HEK293 (cell line): ENCODE results near the gene SP2.

ENCODE experiments used
- KLF9 ChIP-seq: fragments of 450-650 bp; formaldehyde crosslinking; IDR thresholded peaks from 2 replicates; pipeline ENCODE4 v1.5.1; 2016; ENCODE audit warnings: missing biosample characterization, missing genetic modification characterization, low read depth
- ZFHX2 ChIP-seq: fragments of 450-650 bp; formaldehyde crosslinking; conservative IDR thresholded peaks from 2 replicates; pipeline ENCODE4 v1.5.1; 2016; ENCODE audit warnings: missing biosample characterization, missing genetic modification characterization
- ZFP37 ChIP-seq: fragments of 450-650 bp; formaldehyde crosslinking; IDR thresholded peaks from 2 replicates; pipeline ENCODE4 v1.5.1; 2016; ENCODE audit warnings: missing biosample characterization, missing genetic modification characterization
- ZNF266 ChIP-seq: fragments of 450-650 bp; formaldehyde crosslinking; IDR thresholded peaks from 2 replicates; pipeline ENCODE4 v1.5.1; 2016; ENCODE audit warnings: missing biosample characterization, missing genetic modification characterization, low read depth
- ZNF416 ChIP-seq: fragments of 450-650 bp; formaldehyde crosslinking; IDR thresholded peaks from 2 replicates; pipeline ENCODE4 v1.5.1; 2016; ENCODE audit warnings: missing biosample characterization, missing genetic modification characterization
- ZNF473 ChIP-seq: fragments of 450-650 bp; formaldehyde crosslinking; IDR thresholded peaks from 2 replicates; pipeline ENCODE4 v1.5.1; 2017; ENCODE audit warnings: missing biosample characterization, missing genetic modification characterization
- ZNF488 ChIP-seq: fragments of 450-650 bp; formaldehyde crosslinking; IDR thresholded peaks from 2 replicates; pipeline ENCODE4 v1.5.1; 2016; ENCODE audit warnings: missing biosample characterization, missing genetic modification characterization
- ZNF76 ChIP-seq: fragments of 450-650 bp; formaldehyde crosslinking; IDR thresholded peaks from 2 replicates; pipeline ENCODE4; 2016; ENCODE audit warnings: low read depth, missing biosample characterization, missing genetic modification characterization, borderline replicate concordance
- TF ChIP-seq, protein P1 (sequence below): fragments of 450-650 bp; formaldehyde crosslinking; IDR thresholded peaks from 2 replicates; pipeline ENCODE4; 2016; ENCODE audit warnings: missing biosample characterization, missing genetic modification characterization
- TF ChIP-seq, protein P2 (sequence below): fragments of 450-650 bp; formaldehyde crosslinking; IDR thresholded peaks from 2 replicates; pipeline ENCODE4 v1.5.1; 2016; ENCODE audit warnings: missing biosample characterization, missing genetic modification characterization
- TF ChIP-seq, protein P3 (sequence below): fragments of 450-650 bp; formaldehyde crosslinking; IDR thresholded peaks from 2 replicates; pipeline ENCODE4 v1.5.1; 2016; ENCODE audit warnings: missing biosample characterization, missing genetic modification characterization, borderline replicate concordance

GRCh38 chr17:47918991-47919390 is 23.0 kb downstream of the SP2 start:
- TF ChIP-seq, protein P1, sequence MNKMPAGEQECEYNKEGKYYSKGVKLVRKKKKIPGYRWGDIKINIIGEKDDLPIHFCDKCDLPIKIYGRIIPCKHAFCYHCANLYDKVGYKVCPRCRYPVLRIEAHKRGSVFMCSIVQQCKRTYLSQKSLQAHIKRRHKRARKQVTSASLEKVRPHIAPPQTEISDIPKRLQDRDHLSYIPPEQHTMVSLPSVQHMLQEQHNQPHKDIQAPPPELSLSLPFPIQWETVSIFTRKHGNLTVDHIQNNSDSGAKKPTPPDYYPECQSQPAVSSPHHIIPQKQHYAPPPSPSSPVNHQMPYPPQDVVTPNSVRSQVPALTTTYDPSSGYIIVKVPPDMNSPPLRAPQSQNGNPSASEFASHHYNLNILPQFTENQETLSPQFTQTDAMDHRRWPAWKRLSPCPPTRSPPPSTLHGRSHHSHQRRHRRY (tag by site-specific recombination) = no peak
- TF ChIP-seq KLF9 (tag by site-specific recombination) = no peak
- TF ChIP-seq ZFHX2 (tag by site-specific recombination) = no peak
- TF ChIP-seq, protein P2, sequence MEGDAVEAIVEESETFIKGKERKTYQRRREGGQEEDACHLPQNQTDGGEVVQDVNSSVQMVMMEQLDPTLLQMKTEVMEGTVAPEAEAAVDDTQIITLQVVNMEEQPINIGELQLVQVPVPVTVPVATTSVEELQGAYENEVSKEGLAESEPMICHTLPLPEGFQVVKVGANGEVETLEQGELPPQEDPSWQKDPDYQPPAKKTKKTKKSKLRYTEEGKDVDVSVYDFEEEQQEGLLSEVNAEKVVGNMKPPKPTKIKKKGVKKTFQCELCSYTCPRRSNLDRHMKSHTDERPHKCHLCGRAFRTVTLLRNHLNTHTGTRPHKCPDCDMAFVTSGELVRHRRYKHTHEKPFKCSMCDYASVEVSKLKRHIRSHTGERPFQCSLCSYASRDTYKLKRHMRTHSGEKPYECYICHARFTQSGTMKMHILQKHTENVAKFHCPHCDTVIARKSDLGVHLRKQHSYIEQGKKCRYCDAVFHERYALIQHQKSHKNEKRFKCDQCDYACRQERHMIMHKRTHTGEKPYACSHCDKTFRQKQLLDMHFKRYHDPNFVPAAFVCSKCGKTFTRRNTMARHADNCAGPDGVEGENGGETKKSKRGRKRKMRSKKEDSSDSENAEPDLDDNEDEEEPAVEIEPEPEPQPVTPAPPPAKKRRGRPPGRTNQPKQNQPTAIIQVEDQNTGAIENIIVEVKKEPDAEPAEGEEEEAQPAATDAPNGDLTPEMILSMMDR = no peak
- TF ChIP-seq ZNF76 (tag by site-specific recombination) = no peak
- TF ChIP-seq, protein P3, sequence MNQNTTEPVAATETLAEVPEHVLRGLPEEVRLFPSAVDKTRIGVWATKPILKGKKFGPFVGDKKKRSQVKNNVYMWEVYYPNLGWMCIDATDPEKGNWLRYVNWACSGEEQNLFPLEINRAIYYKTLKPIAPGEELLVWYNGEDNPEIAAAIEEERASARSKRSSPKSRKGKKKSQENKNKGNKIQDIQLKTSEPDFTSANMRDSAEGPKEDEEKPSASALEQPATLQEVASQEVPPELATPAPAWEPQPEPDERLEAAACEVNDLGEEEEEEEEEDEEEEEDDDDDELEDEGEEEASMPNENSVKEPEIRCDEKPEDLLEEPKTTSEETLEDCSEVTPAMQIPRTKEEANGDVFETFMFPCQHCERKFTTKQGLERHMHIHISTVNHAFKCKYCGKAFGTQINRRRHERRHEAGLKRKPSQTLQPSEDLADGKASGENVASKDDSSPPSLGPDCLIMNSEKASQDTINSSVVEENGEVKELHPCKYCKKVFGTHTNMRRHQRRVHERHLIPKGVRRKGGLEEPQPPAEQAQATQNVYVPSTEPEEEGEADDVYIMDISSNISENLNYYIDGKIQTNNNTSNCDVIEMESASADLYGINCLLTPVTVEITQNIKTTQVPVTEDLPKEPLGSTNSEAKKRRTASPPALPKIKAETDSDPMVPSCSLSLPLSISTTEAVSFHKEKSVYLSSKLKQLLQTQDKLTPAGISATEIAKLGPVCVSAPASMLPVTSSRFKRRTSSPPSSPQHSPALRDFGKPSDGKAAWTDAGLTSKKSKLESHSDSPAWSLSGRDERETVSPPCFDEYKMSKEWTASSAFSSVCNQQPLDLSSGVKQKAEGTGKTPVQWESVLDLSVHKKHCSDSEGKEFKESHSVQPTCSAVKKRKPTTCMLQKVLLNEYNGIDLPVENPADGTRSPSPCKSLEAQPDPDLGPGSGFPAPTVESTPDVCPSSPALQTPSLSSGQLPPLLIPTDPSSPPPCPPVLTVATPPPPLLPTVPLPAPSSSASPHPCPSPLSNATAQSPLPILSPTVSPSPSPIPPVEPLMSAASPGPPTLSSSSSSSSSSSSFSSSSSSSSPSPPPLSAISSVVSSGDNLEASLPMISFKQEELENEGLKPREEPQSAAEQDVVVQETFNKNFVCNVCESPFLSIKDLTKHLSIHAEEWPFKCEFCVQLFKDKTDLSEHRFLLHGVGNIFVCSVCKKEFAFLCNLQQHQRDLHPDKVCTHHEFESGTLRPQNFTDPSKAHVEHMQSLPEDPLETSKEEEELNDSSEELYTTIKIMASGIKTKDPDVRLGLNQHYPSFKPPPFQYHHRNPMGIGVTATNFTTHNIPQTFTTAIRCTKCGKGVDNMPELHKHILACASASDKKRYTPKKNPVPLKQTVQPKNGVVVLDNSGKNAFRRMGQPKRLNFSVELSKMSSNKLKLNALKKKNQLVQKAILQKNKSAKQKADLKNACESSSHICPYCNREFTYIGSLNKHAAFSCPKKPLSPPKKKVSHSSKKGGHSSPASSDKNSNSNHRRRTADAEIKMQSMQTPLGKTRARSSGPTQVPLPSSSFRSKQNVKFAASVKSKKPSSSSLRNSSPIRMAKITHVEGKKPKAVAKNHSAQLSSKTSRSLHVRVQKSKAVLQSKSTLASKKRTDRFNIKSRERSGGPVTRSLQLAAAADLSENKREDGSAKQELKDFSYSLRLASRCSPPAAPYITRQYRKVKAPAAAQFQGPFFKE (tag by site-specific recombination) = no peak
- no peak for TF ChIP-seq ZNF416 (tag by site-specific recombination)
- TF ChIP-seq ZNF266 (tag by site-specific recombination) = no peak
- no peak for TF ChIP-seq ZNF473 (tag by site-specific recombination)
- no peak for TF ChIP-seq ZFP37 (tag by site-specific recombination)
- TF ChIP-seq ZNF488 (tag by site-specific recombination) = no peak
